ENCODE results near the gene IL36A.

Gene IL36A

GRCh38 chr2:112993831-112994230 lies 11.4 kb upstream of the IL36A start:
- H3K9me3 Mint-ChIP-seq, result peaks cover 19% of the 10 kb centered on the region
- peaks cover 30% of the 10 kb centered on the region for H3K4me1 Mint-ChIP-seq (ENCODE audit: low read depth)
- H3K27ac Mint-ChIP-seq, result no peak overlapping the region
- H3K27me3 Mint-ChIP-seq, result peaks cover 5% of the 10 kb centered on the region
- no peak overlapping the region for H3K4me3 Mint-ChIP-seq
- no peaks in the 10 kb centered on the region for H3K36me3 Mint-ChIP-seq (ENCODE audit: low read depth)

DNA sequence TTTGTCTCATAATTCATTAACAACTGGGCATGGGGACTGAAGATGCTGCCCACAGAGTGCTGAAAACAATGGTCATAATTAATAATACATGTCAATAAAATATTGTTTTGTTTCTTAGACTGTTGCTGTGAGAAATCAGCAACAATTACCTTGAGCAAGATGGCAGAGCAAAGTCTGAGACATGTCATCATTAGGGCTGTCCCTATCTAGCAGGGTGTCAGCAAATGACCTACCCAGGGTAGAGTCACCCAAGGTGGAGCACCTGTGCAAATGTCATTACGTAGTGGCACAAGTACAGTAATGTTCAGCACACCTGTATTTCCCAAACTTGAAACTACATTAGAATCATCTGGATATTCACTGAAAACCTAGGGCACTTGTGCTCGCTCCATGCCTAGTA lies 10.6 kb upstream of the IL36A start:
- Mint-ChIP-seq H3K4me1 (ENCODE audit: low read depth) (peaks cover 30% of the 10 kb centered on the region), H3K4me3 (no peak overlapping the region), H3K27ac (no peak overlapping the region), H3K9me3 (peaks cover 26% of the 10 kb centered on the region), H3K36me3 (ENCODE audit: low read depth) (peaks cover 2% of the 10 kb centered on the region), H3K27me3 (peaks cover 5% of the 10 kb centered on the region)

- Mint-ChIP-seq H3K4me3 (peak overlapping the region; percentile 63), H3K9me3 (peaks cover 31% of the 10 kb centered on the region), H3K36me3 (ENCODE audit: low read depth) (peaks cover 3% of the 10 kb centered on the region), H3K4me1 (ENCODE audit: low read depth) (peaks cover 30% of the 10 kb centered on the region), H3K27ac (peak overlapping the region; percentile 38), H3K27me3 (peaks cover 5% of the 10 kb centered on the region)
Observed at GRCh38 chr2:112995346-112995920, 9.8 kb upstream of the IL36A start.

DNA sequence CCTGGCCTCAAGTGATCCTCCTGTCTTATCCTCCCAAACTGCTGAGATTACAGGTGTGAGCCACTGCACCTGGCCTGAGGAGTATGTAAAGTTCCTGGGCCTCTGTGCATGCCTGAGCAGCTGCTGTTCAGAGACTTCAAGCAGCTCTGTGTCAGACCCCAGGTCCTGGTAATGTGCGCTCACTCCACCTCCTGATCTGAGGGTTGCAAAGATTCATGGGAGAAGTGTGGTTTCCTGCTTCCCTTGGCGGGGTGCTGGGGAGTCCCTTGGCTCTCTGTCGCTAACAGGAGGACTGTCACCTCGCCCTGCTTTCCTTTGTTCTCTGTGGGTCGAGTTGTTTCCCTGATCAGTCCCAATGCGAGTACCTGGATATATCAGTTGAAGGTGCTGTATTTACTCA lies 8.6 kb upstream of the IL36A start:
- H3K9me3 Mint-ChIP-seq, result peaks cover 38% of the 10 kb centered on the region
- peaks cover 12% of the 10 kb centered on the region for H3K36me3 Mint-ChIP-seq (ENCODE audit: low read depth)
- peak overlapping the region; percentile 29 for H3K27ac Mint-ChIP-seq
- H3K4me3 Mint-ChIP-seq, result peak overlapping the region; percentile 24
- H3K4me1 Mint-ChIP-seq (ENCODE audit: low read depth), result peaks cover 30% of the 10 kb centered on the region
- H3K27me3 Mint-ChIP-seq, result peaks cover 5% of the 10 kb centered on the region

DNA sequence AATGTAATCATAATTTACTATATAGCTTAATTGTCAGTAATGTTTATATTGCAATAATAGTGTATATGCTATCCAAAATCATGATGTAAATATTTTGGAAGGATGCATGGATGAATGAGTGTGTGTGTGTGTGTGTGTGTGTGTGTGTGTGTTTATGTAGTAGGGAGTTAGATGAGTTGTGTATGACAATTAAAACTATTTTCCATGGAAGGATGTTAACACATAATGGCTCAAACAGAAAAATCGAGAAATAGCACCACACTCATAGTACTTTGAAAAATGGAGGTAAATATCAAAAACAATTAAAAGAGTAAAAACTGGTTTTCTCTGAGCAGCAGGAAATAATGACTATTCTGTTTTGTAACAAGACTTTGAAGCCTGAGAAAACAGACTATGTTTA lies 8.1 kb upstream of the IL36A start:
- no peak overlapping the region for H3K4me3 Mint-ChIP-seq
- H3K27me3 Mint-ChIP-seq, result peaks cover 5% of the 10 kb centered on the region
- H3K9me3 Mint-ChIP-seq, result peaks cover 38% of the 10 kb centered on the region
- H3K4me1 Mint-ChIP-seq (ENCODE audit: low read depth), result peaks cover 30% of the 10 kb centered on the region
- peak overlapping the region; percentile 29 for H3K27ac Mint-ChIP-seq
- peaks cover 12% of the 10 kb centered on the region for H3K36me3 Mint-ChIP-seq (ENCODE audit: low read depth)

GRCh38 chr2:113000436-113000835 lies 4.8 kb upstream of the IL36A start:
- H3K4me3 Mint-ChIP-seq, result no peak overlapping the region
- H3K4me1 Mint-ChIP-seq (ENCODE audit: low read depth), result peaks cover 22% of the 10 kb centered on the region
- peaks cover 12% of the 10 kb centered on the region for H3K36me3 Mint-ChIP-seq (ENCODE audit: low read depth)
- peaks cover 31% of the 10 kb centered on the region for H3K9me3 Mint-ChIP-seq
- no peaks in the 10 kb centered on the region for H3K27me3 Mint-ChIP-seq
- H3K27ac Mint-ChIP-seq, result no peak overlapping the region

DNA sequence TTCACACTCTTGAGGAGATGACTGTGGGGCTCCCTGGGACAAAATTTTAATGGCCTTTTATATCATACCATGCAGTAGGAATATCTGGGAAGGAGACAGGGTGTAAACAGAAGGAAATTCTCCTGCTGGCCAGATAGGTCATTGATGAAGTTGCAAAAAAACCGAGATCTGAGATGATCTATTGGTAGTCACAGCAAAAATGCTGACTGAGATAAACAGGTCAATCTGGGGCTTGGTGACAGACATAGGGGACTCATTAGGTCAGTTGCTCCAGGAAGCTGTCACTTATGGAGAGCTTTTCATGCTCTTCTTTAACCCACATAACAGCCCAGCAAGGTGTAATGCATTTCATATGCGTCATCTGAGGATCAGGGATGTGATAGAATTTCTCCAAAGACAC lies 2.6 kb upstream of the IL36A start:
- Mint-ChIP-seq H3K27ac (no peak overlapping the region), H3K4me1 (ENCODE audit: low read depth) (peaks cover under 1% of the 10 kb centered on the region), H3K9me3 (peaks cover 31% of the 10 kb centered on the region), H3K27me3 (no peaks in the 10 kb centered on the region), H3K36me3 (ENCODE audit: low read depth) (peaks cover 12% of the 10 kb centered on the region), H3K4me3 (no peak overlapping the region)

DNA sequence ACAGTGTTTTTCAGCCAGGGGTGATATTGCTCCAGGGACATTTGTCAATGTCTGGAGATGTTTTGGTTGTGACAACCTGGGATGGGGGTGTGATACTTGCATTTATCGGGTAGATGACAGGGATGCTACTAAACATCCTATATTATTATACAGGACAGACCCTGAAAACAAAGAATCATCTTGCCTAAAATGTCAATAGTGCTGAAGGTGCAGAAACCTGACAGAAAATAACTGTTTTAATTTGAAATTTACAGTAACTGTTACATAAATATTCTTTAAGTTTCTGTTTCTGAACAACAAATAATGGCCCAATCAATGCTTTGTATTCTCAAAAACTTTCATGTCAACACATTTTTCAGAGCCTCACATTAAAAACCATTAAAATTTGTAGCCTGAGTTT lies 2.0 kb downstream of the IL36A start:
- no peak overlapping the region for H3K4me3 Mint-ChIP-seq
- no peaks in the 10 kb centered on the region for H3K4me1 Mint-ChIP-seq (ENCODE audit: low read depth)
- no peak overlapping the region for H3K27ac Mint-ChIP-seq
- no peaks in the 10 kb centered on the region for H3K36me3 Mint-ChIP-seq (ENCODE audit: low read depth)
- no peaks in the 10 kb centered on the region for H3K27me3 Mint-ChIP-seq
- no peaks in the 10 kb centered on the region for H3K9me3 Mint-ChIP-seq

- Mint-ChIP-seq H3K27me3 (no peaks in the 10 kb centered on the region), H3K4me1 (ENCODE audit: low read depth) (no peaks in the 10 kb centered on the region), H3K4me3 (no peak overlapping the region), H3K9me3 (no peaks in the 10 kb centered on the region), H3K36me3 (ENCODE audit: low read depth) (no peaks in the 10 kb centered on the region), H3K27ac (no peak overlapping the region)
Observed at GRCh38 chr2:113009622-113010021, 4.4 kb downstream of the IL36A start.

GRCh38 chr2:113010088-113010487 lies 4.8 kb downstream of the IL36A start:
- Mint-ChIP-seq H3K27me3 (peaks cover 4% of the 10 kb centered on the region), H3K4me3 (no peak overlapping the region), H3K9me3 (no peaks in the 10 kb centered on the region), H3K27ac (no peak overlapping the region), H3K36me3 (ENCODE audit: low read depth) (no peaks in the 10 kb centered on the region), H3K4me1 (ENCODE audit: low read depth) (no peaks in the 10 kb centered on the region)

GRCh38 chr2:113011108-113011507 lies 5.8 kb downstream of the IL36A start:
- peaks cover 7% of the 10 kb centered on the region for H3K4me1 Mint-ChIP-seq (ENCODE audit: low read depth)
- H3K27ac Mint-ChIP-seq, result no peak overlapping the region
- peaks cover 4% of the 10 kb centered on the region for H3K27me3 Mint-ChIP-seq
- H3K4me3 Mint-ChIP-seq, result no peak overlapping the region
- no peaks in the 10 kb centered on the region for H3K36me3 Mint-ChIP-seq (ENCODE audit: low read depth)
- H3K9me3 Mint-ChIP-seq, result no peaks in the 10 kb centered on the region

DNA sequence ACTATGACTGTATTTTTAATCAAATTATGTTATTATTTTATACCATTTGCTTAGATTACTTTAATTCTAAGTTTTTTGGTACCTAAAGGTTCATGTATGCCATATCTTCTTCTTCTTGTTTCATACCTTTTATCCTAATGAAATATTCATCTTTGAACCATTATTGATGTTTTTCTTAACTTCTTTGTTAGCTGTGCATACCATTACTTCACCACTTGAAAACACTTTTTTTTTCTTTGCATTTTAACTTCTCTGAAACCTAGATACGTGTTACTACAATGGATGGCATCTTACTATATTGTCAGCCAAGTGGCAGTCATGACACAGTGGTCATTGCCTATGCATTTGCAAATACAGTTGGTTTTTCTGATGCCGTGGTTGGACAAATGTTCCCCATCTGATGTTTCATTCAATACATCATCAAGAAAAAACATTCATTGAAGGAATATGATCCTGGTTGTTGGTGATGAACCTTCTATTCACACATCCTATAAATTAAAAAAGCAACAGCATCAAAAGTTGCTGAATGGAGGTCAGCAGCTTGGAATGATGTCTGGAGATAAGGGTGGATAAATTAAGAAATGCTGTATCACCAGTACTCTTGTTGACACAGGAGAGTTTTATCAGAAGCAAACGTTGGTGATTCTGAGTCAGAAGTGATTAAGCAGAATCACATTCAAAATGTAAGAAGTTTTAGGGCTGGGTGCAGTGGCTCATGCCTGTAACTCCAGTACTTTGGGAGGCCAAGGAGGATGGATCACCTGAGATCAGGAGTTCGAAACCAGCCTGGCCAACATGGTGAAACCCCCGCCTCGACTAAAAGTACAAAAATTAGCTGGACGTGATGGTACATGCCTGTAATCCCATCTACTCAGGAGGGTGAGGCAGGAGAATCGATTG lies 7.4 kb downstream of the IL36A start:
- Mint-ChIP-seq H3K9me3 (peaks cover 4% of the 10 kb centered on the region), H3K27me3 (peaks cover 4% of the 10 kb centered on the region), H3K4me1 (ENCODE audit: low read depth) (peaks cover 9% of the 10 kb centered on the region), H3K36me3 (ENCODE audit: low read depth) (no peaks in the 10 kb centered on the region), H3K27ac (no peak overlapping the region), H3K4me3 (no peak overlapping the region)

- no peak overlapping the region for H3K4me3 Mint-ChIP-seq
- H3K27ac Mint-ChIP-seq, result no peak overlapping the region
- H3K27me3 Mint-ChIP-seq, result peaks cover 4% of the 10 kb centered on the region
- peaks cover 9% of the 10 kb centered on the region for H3K4me1 Mint-ChIP-seq (ENCODE audit: low read depth)
- no peaks in the 10 kb centered on the region for H3K36me3 Mint-ChIP-seq (ENCODE audit: low read depth)
- H3K9me3 Mint-ChIP-seq, result peaks cover 5% of the 10 kb centered on the region
Observed at GRCh38 chr2:113013336-113013661, 8.0 kb downstream of the IL36A start.

- peaks cover 4% of the 10 kb centered on the region for H3K27me3 Mint-ChIP-seq
- H3K27ac Mint-ChIP-seq, result no peak overlapping the region
- no peak overlapping the region for H3K4me3 Mint-ChIP-seq
- H3K4me1 Mint-ChIP-seq (ENCODE audit: low read depth), result peaks cover 9% of the 10 kb centered on the region
- H3K9me3 Mint-ChIP-seq, result peaks cover 12% of the 10 kb centered on the region
- no peaks in the 10 kb centered on the region for H3K36me3 Mint-ChIP-seq (ENCODE audit: low read depth)
Observed at GRCh38 chr2:113014067-113014466, 8.8 kb downstream of the IL36A start.

DNA sequence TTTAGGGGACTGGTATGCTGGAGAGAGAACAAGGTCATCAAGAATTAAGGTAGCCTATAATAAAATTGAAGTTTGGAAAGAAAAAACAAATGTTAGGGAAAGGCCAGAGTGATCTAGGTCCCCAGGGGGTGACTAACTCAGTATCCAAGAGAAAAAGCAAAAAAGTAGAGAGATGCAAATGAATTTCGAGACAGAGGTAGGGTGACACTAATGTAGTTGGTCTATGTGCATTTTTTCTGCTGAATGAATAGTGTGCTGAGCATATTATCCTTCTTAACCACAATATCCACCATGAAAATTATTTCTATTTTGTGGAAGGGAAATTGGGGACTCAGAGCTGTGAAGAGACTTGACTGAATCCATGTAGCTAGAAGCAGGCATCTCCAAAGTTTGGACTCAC lies 9.8 kb downstream of the IL36A start:
- Mint-ChIP-seq H3K27ac (no peak overlapping the region), H3K4me3 (no peak overlapping the region), H3K27me3 (peaks cover 4% of the 10 kb centered on the region)

DNA sequence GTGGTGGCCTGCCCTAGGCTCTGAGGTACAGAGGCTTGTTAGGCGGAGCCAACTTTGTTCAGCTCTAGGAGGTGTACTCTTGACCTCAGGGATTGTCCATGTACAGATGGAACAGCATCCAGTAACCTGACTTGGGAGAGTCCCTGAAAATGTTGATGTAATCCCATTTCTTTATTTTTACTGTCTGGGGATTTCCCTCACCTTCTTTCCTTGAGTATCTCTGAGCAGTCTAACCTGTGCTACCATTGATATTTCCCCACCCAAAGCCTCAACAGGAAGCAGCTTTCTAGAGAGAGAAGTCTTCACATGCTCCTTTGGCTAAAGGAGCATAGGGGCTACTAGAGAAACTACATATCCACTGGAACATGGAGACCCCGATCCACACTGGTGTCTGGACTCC lies 10.4 kb downstream of the IL36A start:
- H3K27ac Mint-ChIP-seq, result no peak overlapping the region
- H3K4me1 Mint-ChIP-seq (ENCODE audit: low read depth), result peaks cover 9% of the 10 kb centered on the region
- peaks cover 16% of the 10 kb centered on the region for H3K9me3 Mint-ChIP-seq
- peaks cover 4% of the 10 kb centered on the region for H3K27me3 Mint-ChIP-seq
- H3K4me3 Mint-ChIP-seq, result no peak overlapping the region
- H3K36me3 Mint-ChIP-seq (ENCODE audit: low read depth), result no peaks in the 10 kb centered on the region

More for the DNA sequence above, 9.8 kb downstream of the IL36A start:
- H3K4me1 Mint-ChIP-seq (ENCODE audit: low read depth), result peaks cover 9% of the 10 kb centered on the region
- H3K9me3 Mint-ChIP-seq, result peaks cover 16% of the 10 kb centered on the region
- H3K36me3 Mint-ChIP-seq (ENCODE audit: low read depth), result no peaks in the 10 kb centered on the region
